K562 (cell line): ENCODE measurements around the gene PLPP6.

ENCODE experiments used
- CEBPZ ChIP-seq: fragments of 150-350 bp; IDR thresholded peaks from 2 replicates; pipeline ENCODE4 v1.6.1; 2014; ENCODE audit warnings: low read depth, mild to moderate bottlenecking, low read length, borderline replicate concordance
- POLR2A ChIP-seq: fragments of 450-650 bp; conservative IDR thresholded peaks from 2 replicates; pipeline ENCODE4 v1.6.1; 2016
- ZNF780A ChIP-seq: fragments of 250-450 bp; sonication (Bioruptor Pico); IDR thresholded peaks from 2 replicates; pipeline ENCODE4 v1.5.0; 2021; ENCODE audit warnings: mild to moderate bottlenecking
- TF ChIP-seq, protein P1 (sequence below), 3 experiments: IDR thresholded peaks in 2 of 3; conservative IDR thresholded peaks in 1 of 3; 2 replicates each; pipeline ENCODE4 v1.5.1; 2011 to 2012; ENCODE audit warnings: low read length in 3 of 3, mild to moderate bottlenecking in 3 of 3, control low read depth in 2 of 3, improper control_type of control experiment in 1 of 3, inconsistent platforms in 1 of 3, low read depth in 1 of 3, mixed read lengths in 1 of 3, moderate library complexity in 1 of 3; ENCODE audit not compliant: insufficient read depth in 2 of 3

DNA sequence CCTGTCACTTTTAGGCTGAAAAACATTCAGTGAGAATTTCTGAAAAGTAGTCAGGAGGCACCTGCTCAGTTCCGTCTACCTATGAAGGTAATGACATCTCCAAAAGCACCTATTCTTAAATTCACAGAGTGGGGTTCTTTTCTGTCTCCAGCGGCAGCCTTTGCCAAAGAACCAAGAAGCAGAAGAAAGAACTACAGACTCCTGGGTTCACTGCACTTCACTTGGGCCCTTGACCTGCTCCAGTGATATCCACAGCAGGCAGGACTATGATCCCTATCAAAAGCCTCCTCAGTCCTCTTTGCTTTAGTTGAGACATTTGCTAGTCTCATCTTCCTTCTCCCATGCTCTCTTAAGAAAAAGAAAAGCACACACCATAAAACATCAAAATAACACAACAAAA lies 19.7 kb upstream of the PLPP6 start:
- TF ChIP-seq, protein P1, sequence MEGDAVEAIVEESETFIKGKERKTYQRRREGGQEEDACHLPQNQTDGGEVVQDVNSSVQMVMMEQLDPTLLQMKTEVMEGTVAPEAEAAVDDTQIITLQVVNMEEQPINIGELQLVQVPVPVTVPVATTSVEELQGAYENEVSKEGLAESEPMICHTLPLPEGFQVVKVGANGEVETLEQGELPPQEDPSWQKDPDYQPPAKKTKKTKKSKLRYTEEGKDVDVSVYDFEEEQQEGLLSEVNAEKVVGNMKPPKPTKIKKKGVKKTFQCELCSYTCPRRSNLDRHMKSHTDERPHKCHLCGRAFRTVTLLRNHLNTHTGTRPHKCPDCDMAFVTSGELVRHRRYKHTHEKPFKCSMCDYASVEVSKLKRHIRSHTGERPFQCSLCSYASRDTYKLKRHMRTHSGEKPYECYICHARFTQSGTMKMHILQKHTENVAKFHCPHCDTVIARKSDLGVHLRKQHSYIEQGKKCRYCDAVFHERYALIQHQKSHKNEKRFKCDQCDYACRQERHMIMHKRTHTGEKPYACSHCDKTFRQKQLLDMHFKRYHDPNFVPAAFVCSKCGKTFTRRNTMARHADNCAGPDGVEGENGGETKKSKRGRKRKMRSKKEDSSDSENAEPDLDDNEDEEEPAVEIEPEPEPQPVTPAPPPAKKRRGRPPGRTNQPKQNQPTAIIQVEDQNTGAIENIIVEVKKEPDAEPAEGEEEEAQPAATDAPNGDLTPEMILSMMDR (IDR thresholded peaks at IDR 0.05 in 2 of 3, conservative IDR thresholded peaks at IDR 0.05 in 1 of 3; ENCODE audit: insufficient read depth in 2 of 3, low read depth in 1 of 3, low read length in 3 of 3): no peak
- no peak for TF ChIP-seq CEBPZ
- no peak for TF ChIP-seq POLR2A
- no peak for TF ChIP-seq ZNF780A (CRISPR knock-in tag)
